ENCODE data around the gene ZBED2.

ZBED2 gene

GRCh38 chr3:111601810-111602209 is 6.7 kb upstream of the ZBED2 start:
- no peak for DNase-seq

- no peak for DNase-seq
Observed at GRCh38 chr3:111598552-111598951, 3.4 kb upstream of the ZBED2 start.

GRCh38 chr3:111598139-111598538 is 3.0 kb upstream of the ZBED2 start:
- DNase-seq = no peak

- no peak for DNase-seq
Observed at GRCh38 chr3:111596328-111596727, 1.2 kb upstream of the ZBED2 start.

GRCh38 chr3:111594781-111595180 is 365 bp downstream of the ZBED2 start:
- no peak for DNase-seq

GRCh38 chr3:111594205-111594604 is 941 bp downstream of the ZBED2 start:
- DNase-seq = no peak

- DNase-seq = no peak
Observed at GRCh38 chr3:111593666-111594065, 1.5 kb downstream of the ZBED2 start.

- DNase-seq = no peak
Observed at GRCh38 chr3:111592936-111593335, 2.2 kb downstream of the ZBED2 start.

GRCh38 chr3:111592143-111592542 is 3.0 kb downstream of the ZBED2 start:
- no peak for DNase-seq

- DNase-seq = no peak
Observed at GRCh38 chr3:111591555-111591954, 3.6 kb downstream of the ZBED2 start.

GRCh38 chr3:111590143-111590491 is 5.0 kb downstream of the ZBED2 start:
- DNase-seq = no peak

- DNase-seq = no peak
Observed at GRCh38 chr3:111589303-111590142, 5.6 kb downstream of the ZBED2 start.

GRCh38 chr3:111588527-111588926 is 6.6 kb downstream of the ZBED2 start:
- no peak for DNase-seq

GRCh38 chr3:111585217-111585616 is 9.9 kb downstream of the ZBED2 start:
- DNase-seq = no peak

GRCh38 chr3:111584744-111585143 is 10.4 kb downstream of the ZBED2 start:
- DNase-seq = no peak

GRCh38 chr3:111582120-111582474 is 13.0 kb downstream of the ZBED2 start:
- no peak for DNase-seq

- DNase-seq = no peak
Observed at GRCh38 chr3:111581403-111582119, 13.6 kb downstream of the ZBED2 start.

GRCh38 chr3:111579495-111579894 is 15.7 kb downstream of the ZBED2 start:
- no peak for DNase-seq

- DNase-seq = no peak
Observed at GRCh38 chr3:111578867-111579266, 16.3 kb downstream of the ZBED2 start.

- DNase-seq = no peak
Observed at GRCh38 chr3:111577798-111578685, 17.1 kb downstream of the ZBED2 start.

GRCh38 chr3:111577113-111577512 is 18.0 kb downstream of the ZBED2 start:
- no peak for DNase-seq

- no peak for DNase-seq
Observed at GRCh38 chr3:111571907-111572460, 23.2 kb downstream of the ZBED2 start.

GRCh38 chr3:111571282-111571681 is 23.9 kb downstream of the ZBED2 start:
- no peak for DNase-seq

Data from retina (tissue), 1 donor.